Lower lobe of right lung (tissue), 2 donors: ENCODE results near the gene KAT2A. TPM values are rescaled to one million over a fixed set of nuclear protein-coding genes. Genes with fewer than 3 reads are reported as not detected.

Source experiments
- ATAC-seq, 2 donors: fragments of 200-7000 bp; cut with Tn5 transposase; one replicate each; pipeline ENCODE4 v1.9.1; 2020 to 2022; ENCODE audit warnings: mild to moderate bottlenecking in 2 of 2, moderate library complexity in 2 of 2
- DNase-seq: peaks from one replicate; pipeline ENCODE4 v3.0.0-alpha.2; 2020
- H3K27ac ChIP-seq: fragments of 200-600 bp; one replicate; pipeline ENCODE4 v1.8.0; 2022
- H3K27me3 ChIP-seq: fragments of 200-600 bp; one replicate; pipeline ENCODE4 v1.8.0; 2022; ENCODE audit warnings: low read depth
- H3K36me3 ChIP-seq: fragments of 200-600 bp; one replicate; pipeline ENCODE4 v1.8.0; 2022; ENCODE audit warnings: mild to moderate bottlenecking
- H3K4me1 ChIP-seq: fragments of 200-600 bp; one replicate; pipeline ENCODE4 v1.8.0; 2022
- H3K4me3 ChIP-seq: fragments of 200-600 bp; one replicate; pipeline ENCODE4 v1.8.0; 2022; ENCODE audit warnings: mild to moderate bottlenecking
- H3K9me3 ChIP-seq: fragments of 200-600 bp; one replicate; pipeline ENCODE4 v1.8.0; 2022
- intact Hi-C: fragments of 100-400 bp; cut with DNase I; formaldehyde crosslinking; loops from one replicate; pipeline ENCODE4 v1.11.0; 2022
- total RNA-seq: library from RNA; stranded (reverse); fragmentation: NEBNext Ultra II Directional; extraction: Animal tissue kit (Norgen Biotek cat#: 25700); gene quantifications from one replicate; pipeline ENCODE4 v1.2.1, GENCODE V29; 2021
- TF ChIP-seq, protein P1 (sequence below): fragments of 200-600 bp; IDR thresholded peaks from one replicate; pipeline ENCODE4 v1.8.0; 2022; ENCODE audit warnings: antibody characterized with exemption, mild to moderate bottlenecking
- donor health status: DM: no; HTN: yes; CAD: no; lungs with severe emphysema.

Gene KAT2A
- total RNA-seq, 1 donor from 2014 or later: 41.6 TPM

- DNase-seq (no peak), ATAC-seq (no peak)
- intact Hi-C loops: no loop called here
- H3K27ac ChIP-seq: no peak overlapping the region
- no peaks in the 10 kb centered on the region for H3K9me3 ChIP-seq
- no peak overlapping the region for H3K4me3 ChIP-seq
- peaks cover 30% of the 10 kb centered on the region for H3K36me3 ChIP-seq
- no peaks in the 10 kb centered on the region for H3K27me3 ChIP-seq
- peaks cover 94% of the 10 kb centered on the region for H3K4me1 ChIP-seq
- TF ChIP-seq, protein P1, sequence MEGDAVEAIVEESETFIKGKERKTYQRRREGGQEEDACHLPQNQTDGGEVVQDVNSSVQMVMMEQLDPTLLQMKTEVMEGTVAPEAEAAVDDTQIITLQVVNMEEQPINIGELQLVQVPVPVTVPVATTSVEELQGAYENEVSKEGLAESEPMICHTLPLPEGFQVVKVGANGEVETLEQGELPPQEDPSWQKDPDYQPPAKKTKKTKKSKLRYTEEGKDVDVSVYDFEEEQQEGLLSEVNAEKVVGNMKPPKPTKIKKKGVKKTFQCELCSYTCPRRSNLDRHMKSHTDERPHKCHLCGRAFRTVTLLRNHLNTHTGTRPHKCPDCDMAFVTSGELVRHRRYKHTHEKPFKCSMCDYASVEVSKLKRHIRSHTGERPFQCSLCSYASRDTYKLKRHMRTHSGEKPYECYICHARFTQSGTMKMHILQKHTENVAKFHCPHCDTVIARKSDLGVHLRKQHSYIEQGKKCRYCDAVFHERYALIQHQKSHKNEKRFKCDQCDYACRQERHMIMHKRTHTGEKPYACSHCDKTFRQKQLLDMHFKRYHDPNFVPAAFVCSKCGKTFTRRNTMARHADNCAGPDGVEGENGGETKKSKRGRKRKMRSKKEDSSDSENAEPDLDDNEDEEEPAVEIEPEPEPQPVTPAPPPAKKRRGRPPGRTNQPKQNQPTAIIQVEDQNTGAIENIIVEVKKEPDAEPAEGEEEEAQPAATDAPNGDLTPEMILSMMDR: no peak
Observed at GRCh38 chr17:42138749-42139492, 17.8 kb upstream of the KAT2A start.

- no peak for DNase-seq
- peaks cover 95% of the 10 kb centered on the region for H3K4me1 ChIP-seq
- intact Hi-C loops: no loop called here
- H3K27me3 ChIP-seq: no peaks in the 10 kb centered on the region
- peak overlapping the region; percentile 35 for H3K4me3 ChIP-seq
- H3K27ac ChIP-seq: peak overlapping the region; percentile 80
- TF ChIP-seq, protein P1: no peak
- H3K9me3 ChIP-seq: no peaks in the 10 kb centered on the region
- no peak for ATAC-seq
- H3K36me3 ChIP-seq: peaks cover 14% of the 10 kb centered on the region
Observed at GRCh38 chr17:42136654-42137051, 15.5 kb upstream of the KAT2A start.

DNA sequence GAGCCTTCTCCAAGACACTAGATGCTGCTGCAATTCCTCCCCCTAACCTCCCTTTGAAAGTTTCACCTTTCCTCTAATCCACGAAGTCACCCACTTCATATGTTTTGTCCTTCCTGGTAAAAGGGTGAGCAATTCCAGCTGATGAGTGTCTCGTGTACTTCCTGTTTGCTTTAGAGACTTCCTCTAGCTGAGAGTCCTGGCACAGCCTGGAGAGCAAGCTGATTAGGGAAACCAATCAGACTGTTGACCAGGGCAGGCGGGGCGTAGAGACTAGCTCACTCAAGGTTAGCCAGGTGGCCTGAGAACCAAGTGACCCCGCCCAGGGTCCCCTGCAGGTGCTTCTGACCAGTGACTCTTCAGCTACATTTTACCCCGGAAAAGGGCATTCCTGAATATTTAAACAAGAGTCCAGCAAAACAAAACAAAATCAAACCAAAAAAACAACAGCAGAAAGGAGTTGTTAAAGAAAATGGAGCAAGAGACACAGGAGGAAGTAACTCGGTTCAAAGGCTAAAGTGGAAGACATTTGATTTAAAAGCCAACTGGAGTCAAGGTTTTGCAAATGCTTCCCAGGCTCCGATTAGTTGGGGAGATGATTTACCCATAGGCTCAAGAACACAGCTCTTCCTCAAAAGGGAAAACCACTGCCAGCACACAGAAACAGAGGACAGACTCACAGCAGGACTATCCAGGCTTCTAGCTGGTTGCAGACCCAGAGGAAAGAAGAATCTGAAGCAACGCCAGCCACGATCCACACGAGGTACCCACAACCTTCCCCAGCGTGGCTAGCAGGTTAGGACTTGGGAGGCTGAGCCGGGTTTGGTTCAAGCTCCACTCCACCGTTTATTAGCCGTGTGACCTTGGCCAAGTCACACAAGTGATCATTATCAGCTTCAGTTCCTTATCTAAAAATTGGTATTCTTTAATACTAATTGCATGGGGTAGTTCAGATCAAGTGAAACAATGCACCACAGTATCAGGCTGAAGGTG lies 14.8 kb upstream of the KAT2A start:
- intact Hi-C loops: no loop called here
- Histone ChIP-seq H3K4me1 (peaks cover 95% of the 10 kb centered on the region), H3K36me3 (peaks cover 8% of the 10 kb centered on the region), H3K4me3 (peak overlapping the region; percentile 35), H3K9me3 (no peaks in the 10 kb centered on the region), H3K27ac (peak overlapping the region; percentile 80), H3K27me3 (no peaks in the 10 kb centered on the region)
- TF ChIP-seq, protein P1: no peak
- DNase-seq: peak; percentile 90
- ATAC-seq: peak; percentile 92

DNA sequence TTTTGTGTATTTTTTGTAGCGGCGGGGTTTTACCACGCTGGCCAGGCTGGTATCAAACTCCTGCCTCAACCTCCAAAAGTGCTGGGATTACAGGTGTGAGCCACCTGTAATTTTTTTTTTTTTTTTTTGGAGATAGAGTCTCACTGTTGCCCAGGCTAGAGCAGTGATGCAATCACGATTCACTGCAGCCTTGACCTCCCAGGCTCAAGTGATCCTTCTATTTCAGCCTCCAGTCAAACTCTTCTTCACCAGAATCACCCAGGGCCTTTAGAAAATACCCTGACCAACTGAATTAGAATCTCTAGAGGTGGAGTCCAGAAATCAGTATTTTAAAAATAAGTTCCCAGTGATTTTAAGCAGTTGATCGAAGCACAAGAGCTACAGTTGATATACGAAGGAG lies 14.0 kb upstream of the KAT2A start:
- DNase-seq: no peak
- H3K36me3 ChIP-seq: peaks cover 7% of the 10 kb centered on the region
- H3K27me3 ChIP-seq: no peaks in the 10 kb centered on the region
- peak overlapping the region; percentile 35 for H3K4me3 ChIP-seq
- H3K4me1 ChIP-seq: peaks cover 100% of the 10 kb centered on the region
- no peaks in the 10 kb centered on the region for H3K9me3 ChIP-seq
- ATAC-seq: no peak
- intact Hi-C loops: no loop called here
- TF ChIP-seq, protein P1: no peak
- H3K27ac ChIP-seq: peak overlapping the region; percentile 80

- Histone ChIP-seq H3K27ac (peak overlapping the region; percentile 80), H3K9me3 (no peaks in the 10 kb centered on the region), H3K4me3 (no peak overlapping the region), H3K4me1 (peaks cover 100% of the 10 kb centered on the region), H3K27me3 (no peaks in the 10 kb centered on the region), H3K36me3 (peaks cover 20% of the 10 kb centered on the region)
- intact Hi-C loops: no loop called here
- ATAC-seq (peak in 1 of 2 donors; percentile 20), DNase-seq (no peak)
- TF ChIP-seq, protein P1: no peak
Observed at GRCh38 chr17:42133461-42134041, 12.4 kb upstream of the KAT2A start.
